T-helper 2 cell (primary cell): ENCODE measurements around the gene SSTR1.
A peak's percentile ranks its signal among the peaks of the same experiment; 100 is the strongest.

ENCODE experiments used
- DNase-seq, 5 experiments: peaks; one replicate each; pipeline versions ENCODE4 v3.0.0 to v3.0.0-alpha.2; 2012 to 2022

The SSTR1 gene

DNA sequence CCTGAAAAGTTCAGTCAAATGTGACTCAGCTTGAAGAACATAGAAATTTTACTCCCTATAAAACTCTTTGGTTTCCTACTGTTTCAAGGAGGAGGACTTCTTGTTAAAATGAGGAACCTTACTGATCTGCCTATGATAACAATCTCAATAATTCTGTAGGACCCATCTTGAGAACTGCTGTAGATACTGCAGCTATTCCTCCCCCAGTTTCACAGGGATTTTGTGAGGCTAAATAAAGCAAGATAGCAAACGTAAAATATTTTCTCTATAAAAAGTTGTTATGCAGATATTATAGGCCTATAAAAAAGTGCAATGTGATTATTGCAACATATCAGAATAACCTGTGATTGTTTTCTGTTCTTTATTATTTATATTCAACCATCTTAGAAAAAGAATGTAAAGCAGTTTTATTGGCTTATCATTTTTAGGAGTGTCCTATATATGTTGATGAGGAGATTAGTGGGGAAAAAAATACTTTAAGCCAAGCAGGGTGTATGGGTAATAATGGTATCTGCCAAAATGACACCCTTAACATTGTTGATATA lies 36.1 kb downstream of the SSTR1 start:
- no peak for DNase-seq

DNA sequence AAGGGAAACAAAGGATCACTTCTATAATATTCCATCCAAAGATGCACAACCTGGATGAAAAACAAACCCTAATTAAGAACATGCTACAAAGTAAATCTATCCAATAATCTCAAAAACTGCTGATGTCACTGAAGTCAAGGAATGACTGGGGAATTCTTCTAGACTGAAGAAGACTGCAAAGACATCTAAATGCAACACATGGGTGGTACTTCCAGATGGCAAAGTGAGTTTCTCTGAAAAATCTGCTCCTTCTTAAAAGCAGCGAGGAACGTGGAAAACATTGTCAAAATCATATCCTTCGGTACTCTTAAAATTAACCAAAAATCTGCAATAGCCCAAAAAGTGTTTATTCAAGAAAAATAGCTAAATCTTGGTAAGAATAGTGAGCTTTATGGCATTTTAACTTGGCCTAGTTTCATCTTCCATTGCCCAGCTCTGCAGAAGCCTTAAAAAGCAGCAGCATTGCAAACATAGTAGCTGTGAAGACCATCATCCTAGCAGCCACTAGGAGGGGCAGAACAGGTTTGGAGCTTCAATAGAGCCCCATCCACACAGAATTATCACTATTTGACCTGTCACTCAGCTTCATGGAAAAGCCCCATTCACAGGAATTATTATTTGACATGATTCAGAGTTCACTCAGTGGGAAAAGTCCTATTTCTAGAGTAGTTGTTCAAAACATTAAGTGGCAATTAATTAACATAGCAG lies 40.8 kb downstream of the SSTR1 start:
- no peak for DNase-seq

DNA sequence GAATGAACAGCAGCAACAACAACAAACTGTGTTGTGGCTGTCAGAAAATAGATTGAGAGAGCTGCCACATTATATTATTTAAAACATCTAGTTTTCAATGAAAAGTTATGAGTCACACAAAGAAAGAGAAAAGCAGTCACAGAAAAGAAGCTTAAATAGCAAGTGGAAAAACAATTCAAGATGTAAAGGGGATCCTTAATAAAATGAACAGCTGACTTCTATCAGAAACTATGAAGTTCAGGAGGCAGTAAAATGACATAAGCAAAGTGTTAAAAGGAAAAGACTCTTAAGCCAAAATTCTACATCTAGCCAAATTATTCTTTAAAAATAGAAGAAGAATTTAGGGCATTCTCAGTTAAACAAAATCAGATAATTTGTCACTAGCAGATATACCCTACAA lies 42.6 kb downstream of the SSTR1 start:
- DNase-seq: no peak

DNA sequence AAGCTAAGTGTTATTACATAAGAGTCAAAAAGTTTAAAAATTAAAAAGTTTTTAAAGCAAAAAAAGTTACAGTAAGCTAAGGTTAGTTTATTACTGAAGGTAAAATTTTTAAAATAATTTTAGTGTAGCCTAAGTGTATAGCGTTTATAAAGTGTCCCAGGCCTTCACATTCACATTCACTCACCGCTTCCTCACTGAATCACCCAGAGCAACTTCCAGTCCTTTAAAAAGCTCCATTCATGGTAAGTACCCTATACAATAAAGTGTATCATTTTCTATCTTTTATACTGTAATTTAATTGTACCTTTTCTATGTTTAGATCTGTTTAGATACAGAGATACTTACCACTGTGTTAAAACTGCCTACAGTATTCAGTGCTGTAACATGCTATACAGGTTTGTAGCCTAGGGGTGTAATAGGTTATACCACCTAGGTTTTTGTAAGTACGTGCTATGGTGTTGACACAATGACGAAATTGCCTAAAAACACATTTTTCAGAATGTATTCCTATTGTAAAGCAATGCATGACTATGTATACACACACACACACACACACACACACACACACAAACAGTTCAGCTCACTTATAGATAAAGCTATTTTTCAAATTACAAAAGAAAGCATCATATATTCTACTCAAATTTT lies 44.5 kb downstream of the SSTR1 start:
- DNase-seq: no peak

DNA sequence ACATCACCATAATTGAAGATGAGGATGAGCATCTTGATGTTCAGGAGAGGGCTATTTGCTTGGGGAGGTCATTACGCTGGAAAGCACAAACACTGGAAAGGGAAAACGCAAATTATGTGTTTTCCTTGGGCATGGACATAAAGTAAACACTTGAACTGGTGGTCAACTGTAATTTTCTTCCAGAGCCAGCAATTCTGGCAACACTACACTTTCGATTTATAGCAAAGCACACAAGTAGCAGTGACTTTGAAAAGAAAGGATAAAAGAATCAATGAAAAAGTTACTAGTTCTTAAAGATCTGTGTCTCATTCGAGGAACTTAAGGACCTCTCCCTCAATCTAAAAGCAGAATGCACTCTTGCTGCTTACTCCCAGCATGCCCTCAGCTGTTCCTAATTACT lies 46.0 kb downstream of the SSTR1 start:
- DNase-seq: no peak

DNA sequence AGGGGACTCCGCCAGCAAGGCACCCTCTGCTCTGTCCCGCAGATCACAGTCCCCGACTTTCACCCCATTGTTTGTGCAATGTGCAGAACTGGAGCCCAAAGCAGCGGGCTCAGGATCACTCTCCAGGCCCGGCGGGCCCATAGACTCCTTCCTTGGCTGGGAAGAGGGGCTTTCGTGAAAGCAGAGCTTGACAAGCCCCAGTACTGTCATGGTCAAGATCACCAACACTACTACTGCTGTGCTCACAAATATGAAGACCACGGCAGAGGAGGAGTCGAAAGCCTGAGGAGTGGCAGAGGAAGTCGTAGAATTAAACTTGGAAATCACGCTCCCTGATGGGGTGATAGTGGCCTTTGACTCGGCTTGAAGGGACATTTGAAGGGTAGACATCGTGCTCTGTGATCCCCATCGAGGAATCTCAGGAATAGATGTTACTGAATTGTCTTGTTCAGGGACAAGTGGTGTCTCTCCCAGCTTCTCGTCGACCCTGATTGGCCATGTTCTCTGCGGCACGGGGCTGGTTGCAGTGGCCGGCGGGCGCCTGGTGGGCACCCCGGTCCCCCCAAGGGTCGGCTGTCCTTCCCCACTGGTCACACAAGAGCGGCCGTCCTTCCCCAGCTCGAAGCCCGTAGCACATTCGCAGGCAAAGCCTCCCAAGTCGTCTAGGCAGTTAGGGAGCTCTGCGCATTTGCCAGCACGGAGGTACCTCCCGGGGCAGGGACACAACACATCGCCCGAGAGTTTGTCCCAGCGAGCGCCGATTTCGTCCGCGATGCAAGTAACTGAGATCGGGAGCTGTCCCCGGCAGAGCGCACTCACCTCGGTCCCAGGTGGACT lies 47.1 kb downstream of the SSTR1 start:
- DNase-seq: no peak

DNA sequence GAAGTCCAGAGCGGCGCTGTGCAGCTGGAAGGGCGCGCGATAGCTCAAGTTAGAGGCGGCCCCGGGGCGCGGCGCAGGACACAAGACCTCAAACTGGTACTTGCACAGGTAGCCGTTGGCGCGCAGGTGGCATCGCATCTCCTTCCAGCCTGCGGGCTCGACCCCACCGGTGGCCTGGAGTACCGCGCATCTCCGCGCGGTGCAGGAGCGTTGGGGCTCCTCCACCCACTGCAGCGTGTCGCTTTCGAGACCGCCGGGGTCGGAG lies 47.6 kb downstream of the SSTR1 start:
- peak in 1 of 5 experiments; percentile 18 for DNase-seq

DNA sequence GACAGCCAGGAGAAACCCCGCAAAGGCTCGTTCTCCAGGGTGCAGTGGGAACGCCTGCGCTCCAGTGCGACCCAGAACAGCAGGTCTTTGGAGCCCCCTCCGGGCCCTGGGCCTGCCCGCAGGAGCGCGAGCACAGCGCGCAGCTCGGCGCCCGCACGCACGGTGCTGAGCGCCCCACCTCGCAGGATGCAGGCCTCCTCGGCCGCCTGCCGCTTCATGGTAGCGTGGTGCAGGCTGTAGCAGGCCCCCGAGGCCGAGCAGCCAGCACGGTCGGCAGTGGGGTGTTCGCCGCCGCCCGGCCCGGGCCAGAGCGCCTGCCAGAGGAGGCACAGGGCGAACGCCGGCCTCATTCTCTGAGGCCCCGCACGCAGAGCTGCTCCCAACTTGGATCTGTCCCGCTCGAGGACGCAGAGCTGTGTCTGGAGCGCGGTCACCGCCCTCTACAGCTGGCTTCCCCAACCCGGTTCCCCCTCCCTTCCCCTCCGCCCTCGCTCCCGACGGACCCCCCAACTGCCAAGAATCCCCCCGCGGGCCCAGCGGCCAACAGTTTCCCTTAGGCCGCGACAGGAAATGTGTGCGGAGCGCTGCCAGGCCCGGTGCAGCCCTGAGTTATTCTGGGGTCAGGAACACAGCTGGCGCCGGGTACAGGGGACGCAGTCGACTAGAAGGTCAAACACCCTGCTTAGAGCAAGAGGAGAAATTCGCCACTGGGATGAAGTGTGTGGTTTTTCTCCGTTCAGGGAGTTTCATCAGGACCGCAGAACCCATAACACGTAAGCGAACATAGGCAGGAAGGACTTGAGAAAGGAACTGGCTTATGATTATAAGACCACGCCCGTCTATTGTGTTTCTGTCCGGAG lies 48.2 kb downstream of the SSTR1 start, which contains the start of gene CLEC14A:
Gene CLEC14A (minus strand): TSS at position 421 of the 860 bp plus-strand sequence. CDS start 71 bp downstream, at position 350.
- DNase-seq: peak in 2 of 5 experiments; percentile 2 to 30

DNA sequence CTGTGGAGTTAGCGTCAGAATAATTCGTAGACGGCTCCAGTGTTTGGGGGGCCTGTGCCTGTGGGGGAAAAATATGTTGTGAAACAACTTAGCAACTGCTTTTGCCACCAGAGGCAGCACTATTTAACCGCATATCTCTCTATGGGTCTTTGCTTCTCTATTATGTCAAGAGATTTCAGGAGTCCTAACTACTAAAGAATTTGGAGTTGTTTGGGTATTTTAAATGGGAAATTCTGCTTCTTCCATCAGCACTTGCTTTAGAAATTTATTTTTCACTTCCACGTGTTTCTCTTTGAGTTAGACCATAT lies 48.8 kb downstream of the SSTR1 start:
- no peak for DNase-seq

DNA sequence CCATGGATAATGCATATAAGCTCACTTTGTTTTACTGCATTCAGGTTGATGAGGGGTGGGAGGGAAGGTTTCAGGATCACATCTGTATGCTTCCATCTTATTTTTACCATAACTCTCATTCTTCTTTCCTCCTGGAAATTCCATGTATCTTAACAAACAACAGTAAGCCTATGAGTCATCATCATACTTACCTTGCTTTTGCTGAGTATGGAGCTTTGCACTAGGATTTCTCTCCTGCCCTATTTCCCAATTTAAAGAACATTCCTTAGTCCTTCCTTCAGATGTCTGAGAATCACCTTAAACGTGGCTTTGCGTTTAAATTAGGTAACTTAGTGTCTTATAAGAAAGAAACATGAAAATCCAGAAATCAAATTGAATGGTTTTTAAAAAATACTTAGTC lies 49.8 kb downstream of the SSTR1 start:
- DNase-seq: no peak

DNA sequence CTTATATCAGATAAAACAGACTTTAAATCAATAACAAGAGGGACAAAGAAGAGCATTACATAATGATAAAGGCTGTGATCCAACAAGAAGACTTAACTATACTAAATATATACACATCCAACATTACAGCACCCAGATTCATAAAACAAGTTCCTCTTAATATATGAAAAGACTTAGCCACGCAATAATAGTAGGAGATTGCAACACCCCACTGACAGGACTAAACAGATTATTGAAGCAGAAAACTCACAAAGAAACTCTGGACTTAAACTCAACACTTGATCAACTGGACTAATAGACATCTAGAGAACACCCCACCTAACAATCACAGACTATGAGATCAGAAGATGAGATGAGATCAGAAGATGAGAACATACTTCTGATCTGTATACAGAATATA lies 53.9 kb downstream of the SSTR1 start:
- no peak for DNase-seq
